ENCODE results near the gene MCHR1. TPM values are rescaled to one million over a fixed set of nuclear protein-coding genes. Genes with fewer than 3 reads are reported as not detected.
"Not testable (repeated sequence)": the region's sequence is repeated elsewhere in the genome, so short reads cannot be mapped to it uniquely, and the experiment has no call there.

The MCHR1 gene
- total and polyA plus RNA-seq, 4 experiments from 2014 or later, result not detected

GRCh38 chr22:40668611-40669411, 10.5 kb upstream of the MCHR1 start:
- Histone ChIP-seq H3K9me3 (ENCODE audit: control insufficient read depth in 1 of 2, low read length in 2 of 2) (no peaks in the 10 kb centered on the region), H3K4me1 (ENCODE audit: insufficient read depth, low read length) (no peaks in the 10 kb centered on the region), H3K27ac (ENCODE audit: low read depth, low read length) (no peak overlapping the region), H3K36me3 (ENCODE audit: insufficient read depth, low read length) (no peaks in the 10 kb centered on the region), H3K4me3 (ENCODE audit: low read length in 2 of 2) (no peak overlapping the region), H3K27me3 (ENCODE audit: insufficient read depth, low read length) (no peaks in the 10 kb centered on the region)
- no peaks in the 10 kb centered on the region for H3K27me3 Mint-ChIP-seq
- ChIA-PET POLR2A (ENCODE audit: partially characterized antibody) (no interaction called here), CTCF (ENCODE audit: partially characterized antibody) (interaction anchor here (2.6 kb wide), 1 partner anchor 15 kb away, joined by 8 read pairs; no protein-coding TSS in a partner anchor)
- no peaks in the 10 kb centered on the region for H3K9me3 Mint-ChIP-seq
- peak overlapping the region in 2 of 7 donors; percentile 54 to 74 for H3K27ac Mint-ChIP-seq
- H3K4me1 Mint-ChIP-seq, result peaks cover 4 to 12% (median 9%) of the 10 kb centered on the region in 4 donors
- DNase-seq, result no peak
- H3K36me3 Mint-ChIP-seq, result no peaks in the 10 kb centered on the region
- peak overlapping the region in 1 of 8 donors; percentile 33 for H3K4me3 Mint-ChIP-seq
- intact Hi-C loops (cut with micrococcal nuclease), result no loop called here

DNA sequence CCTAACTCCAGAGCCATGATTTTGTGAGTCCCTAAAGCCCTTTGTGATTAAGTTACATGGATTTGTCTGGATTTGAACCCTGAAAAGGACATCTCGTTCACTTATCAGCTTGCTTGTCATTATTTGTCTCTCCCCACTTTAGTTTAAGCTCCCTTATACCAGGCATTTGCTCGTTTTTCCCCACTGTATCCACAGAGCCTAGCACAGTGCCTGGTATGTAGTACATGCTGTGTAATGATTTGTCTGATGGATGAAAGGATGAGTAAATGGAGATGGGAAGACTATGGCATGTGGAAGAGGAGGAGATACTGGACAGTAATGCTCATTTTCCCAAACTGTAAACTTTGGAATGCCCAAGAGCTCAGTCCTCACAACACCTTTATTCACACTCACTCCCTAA, 9.2 kb upstream of the MCHR1 start:
- CTCF ChIA-PET (ENCODE audit: partially characterized antibody), result interaction anchor here (1.0 to 2.6 kb wide), 2 partner anchors 13 to 24 kb away, joined by 3 to 8 read pairs; no protein-coding TSS in a partner anchor
- no peaks in the 10 kb centered on the region for H3K36me3 Mint-ChIP-seq

GRCh38 chr22:40671369-40671768, 7.9 kb upstream of the MCHR1 start:
- CTCF ChIA-PET (ENCODE audit: partially characterized antibody), result interaction anchor here (0.8 to 1.4 kb wide), 2 partner anchors 12 to 20 kb away, joined by 3 to 6 read pairs; no protein-coding TSS in a partner anchor
- no peaks in the 10 kb centered on the region for H3K36me3 ChIP-seq (ENCODE audit: insufficient read depth, low read length)
- no peaks in the 10 kb centered on the region for H3K9me3 ChIP-seq (ENCODE audit: control insufficient read depth in 1 of 2, low read length in 2 of 2)

More for the DNA sequence above, 9.2 kb upstream of the MCHR1 start:
- Histone ChIP-seq H3K36me3 (ENCODE audit: insufficient read depth, low read length) (no peaks in the 10 kb centered on the region), H3K4me1 (ENCODE audit: insufficient read depth, low read length) (no peaks in the 10 kb centered on the region), H3K27ac (ENCODE audit: low read depth, low read length) (no peak overlapping the region), H3K4me3 (ENCODE audit: low read length in 2 of 2) (no peak overlapping the region), H3K9me3 (ENCODE audit: control insufficient read depth in 1 of 2, low read length in 2 of 2) (no peaks in the 10 kb centered on the region), H3K27me3 (ENCODE audit: insufficient read depth, low read length) (no peaks in the 10 kb centered on the region)
- Mint-ChIP-seq H3K4me1 (peaks cover 4 to 11% (median 9%) of the 10 kb centered on the region in 4 donors), H3K4me3 (no peak overlapping the region), H3K27ac (peak overlapping the region in 1 of 7 donors; percentile 2), H3K9me3 (no peaks in the 10 kb centered on the region), H3K27me3 (no peaks in the 10 kb centered on the region)
- POLR2A ChIA-PET (ENCODE audit: partially characterized antibody), result interaction anchor here (0.9 kb wide), 1 partner anchor 18 kb away, joined by 3 read pairs; no protein-coding TSS in a partner anchor
- no peak for DNase-seq
- intact Hi-C loops (cut with micrococcal nuclease), result no loop called here

GRCh38 chr22:40671796-40672360, 7.4 kb upstream of the MCHR1 start:
- CTCF ChIA-PET (ENCODE audit: partially characterized antibody), result interaction anchor here (0.8 to 1.4 kb wide), 2 partner anchors 11 to 19 kb away, joined by 3 to 6 read pairs; no protein-coding TSS in a partner anchor
- H3K27ac Mint-ChIP-seq, result peak overlapping the region in 1 of 7 donors; percentile 77
- H3K27me3 ChIP-seq (ENCODE audit: insufficient read depth, low read length), result no peaks in the 10 kb centered on the region
- no peak overlapping the region for H3K4me3 ChIP-seq (ENCODE audit: low read length in 2 of 2)
- peaks cover 4 to 11% (median 9%) of the 10 kb centered on the region in 4 donors for H3K4me1 Mint-ChIP-seq
- intact Hi-C loops (cut with micrococcal nuclease), result no loop called here
- DNase-seq, result no peak
- H3K4me3 Mint-ChIP-seq, result no peak overlapping the region
- no peaks in the 10 kb centered on the region for H3K9me3 Mint-ChIP-seq
- no peaks in the 10 kb centered on the region for H3K9me3 ChIP-seq (ENCODE audit: control insufficient read depth in 1 of 2, low read length in 2 of 2)
- no peaks in the 10 kb centered on the region for H3K36me3 Mint-ChIP-seq
- no peaks in the 10 kb centered on the region for H3K27me3 Mint-ChIP-seq
- H3K4me1 ChIP-seq (ENCODE audit: insufficient read depth, low read length), result no peaks in the 10 kb centered on the region
- no peaks in the 10 kb centered on the region for H3K36me3 ChIP-seq (ENCODE audit: insufficient read depth, low read length)
- no peak overlapping the region for H3K27ac ChIP-seq (ENCODE audit: low read depth, low read length)
- POLR2A ChIA-PET (ENCODE audit: partially characterized antibody), result no interaction called here

More at GRCh38 chr22:40671369-40671768, 7.9 kb upstream of the MCHR1 start:
- intact Hi-C loops (cut with micrococcal nuclease), result no loop called here
- Histone ChIP-seq H3K27ac (ENCODE audit: low read depth, low read length) (no peak overlapping the region), H3K27me3 (ENCODE audit: insufficient read depth, low read length) (no peaks in the 10 kb centered on the region), H3K4me3 (ENCODE audit: low read length in 2 of 2) (no peak overlapping the region), H3K4me1 (ENCODE audit: insufficient read depth, low read length) (no peaks in the 10 kb centered on the region)
- Mint-ChIP-seq H3K4me3 (no peak overlapping the region), H3K27ac (no peak overlapping the region), H3K27me3 (no peaks in the 10 kb centered on the region), H3K4me1 (peaks cover 4 to 11% (median 9%) of the 10 kb centered on the region in 4 donors), H3K9me3 (no peaks in the 10 kb centered on the region), H3K36me3 (no peaks in the 10 kb centered on the region)
- POLR2A ChIA-PET (ENCODE audit: partially characterized antibody), result interaction anchor here (0.6 kb wide), 1 partner anchor 262 kb away, joined by 3 read pairs; no protein-coding TSS in a partner anchor
- DNase-seq, result no peak

DNA sequence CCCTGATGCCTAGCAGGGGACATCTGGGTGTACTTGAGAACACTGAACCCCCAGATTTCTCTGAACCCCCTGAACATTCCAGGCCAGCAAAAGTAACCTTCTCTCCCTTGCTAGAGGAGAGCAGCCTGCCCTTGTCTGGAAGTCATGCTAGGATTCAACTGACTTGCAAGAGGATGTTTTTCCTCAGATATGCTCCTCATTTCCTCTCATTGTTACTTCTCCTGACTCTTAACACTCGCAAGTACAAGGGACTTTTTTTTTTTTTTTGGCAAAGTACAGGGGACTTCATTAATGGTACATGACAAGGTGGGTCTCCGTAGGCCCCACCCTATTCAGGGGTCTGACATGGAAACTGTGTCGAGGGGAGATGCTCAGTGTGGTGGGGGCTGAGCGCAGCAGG, 6.3 kb upstream of the MCHR1 start:
- Mint-ChIP-seq H3K4me1 (peaks cover 4 to 11% (median 8%) of the 10 kb centered on the region in 4 donors), H3K27me3 (no peaks in the 10 kb centered on the region)
- intact Hi-C loops (cut with micrococcal nuclease), result no loop called here

GRCh38 chr22:40674274-40674673, 5.0 kb upstream of the MCHR1 start:
- POLR2A ChIA-PET (ENCODE audit: partially characterized antibody), result no interaction called here
- H3K36me3 Mint-ChIP-seq, result no peaks in the 10 kb centered on the region

More for the DNA sequence above, 6.3 kb upstream of the MCHR1 start:
- Histone ChIP-seq H3K27ac (ENCODE audit: low read depth, low read length) (no peak overlapping the region), H3K4me3 (ENCODE audit: low read length in 2 of 2) (no peak overlapping the region), H3K4me1 (ENCODE audit: insufficient read depth, low read length) (no peaks in the 10 kb centered on the region), H3K36me3 (ENCODE audit: insufficient read depth, low read length) (no peaks in the 10 kb centered on the region), H3K27me3 (ENCODE audit: insufficient read depth, low read length) (no peaks in the 10 kb centered on the region), H3K9me3 (ENCODE audit: control insufficient read depth in 1 of 2, low read length in 2 of 2) (no peaks in the 10 kb centered on the region)
- DNase-seq, result no peak
- H3K27ac Mint-ChIP-seq, result peak overlapping the region in 1 of 7 donors; percentile 3
- H3K9me3 Mint-ChIP-seq, result no peaks in the 10 kb centered on the region
- no peaks in the 10 kb centered on the region for H3K36me3 Mint-ChIP-seq
- POLR2A ChIA-PET (ENCODE audit: partially characterized antibody), result no interaction called here
- H3K4me3 Mint-ChIP-seq, result no peak overlapping the region
- CTCF ChIA-PET (ENCODE audit: partially characterized antibody), result interaction anchor here (1.4 kb wide), 1 partner anchor 10 kb away, joined by 6 read pairs; no protein-coding TSS in a partner anchor

GRCh38 chr22:40676166-40676565, 3.1 kb upstream of the MCHR1 start:
- peak overlapping the region in 1 of 7 donors; percentile 23 for H3K27ac Mint-ChIP-seq
- not testable (repeated sequence) for H3K4me3 Mint-ChIP-seq

More at GRCh38 chr22:40674274-40674673, 5.0 kb upstream of the MCHR1 start:
- H3K27ac ChIP-seq (ENCODE audit: low read depth, low read length), result no peak overlapping the region
- H3K4me1 ChIP-seq (ENCODE audit: insufficient read depth, low read length), result no peaks in the 10 kb centered on the region
- intact Hi-C loops (cut with micrococcal nuclease), result no loop called here
- H3K27me3 Mint-ChIP-seq, result peaks cover 0 to 2% of the 10 kb centered on the region in 2 donors
- peaks cover 0 to 4% (median 2%) of the 10 kb centered on the region in 4 donors for H3K4me1 Mint-ChIP-seq
- H3K4me3 ChIP-seq (ENCODE audit: low read length in 2 of 2), result no peak overlapping the region
- H3K27me3 ChIP-seq (ENCODE audit: insufficient read depth, low read length), result peaks cover 6% of the 10 kb centered on the region
- H3K9me3 Mint-ChIP-seq, result no peaks in the 10 kb centered on the region
- H3K27ac Mint-ChIP-seq, result no peak overlapping the region
- DNase-seq, result no peak
- H3K9me3 ChIP-seq (ENCODE audit: control insufficient read depth in 1 of 2, low read length in 2 of 2), result no peaks in the 10 kb centered on the region
- H3K4me3 Mint-ChIP-seq, result no peak overlapping the region
- no peaks in the 10 kb centered on the region for H3K36me3 ChIP-seq (ENCODE audit: insufficient read depth, low read length)
- CTCF ChIA-PET (ENCODE audit: partially characterized antibody), result interaction anchor here (1.4 kb wide), 1 partner anchor 9 kb away, joined by 7 read pairs; no protein-coding TSS in a partner anchor

More at GRCh38 chr22:40676166-40676565, 3.1 kb upstream of the MCHR1 start:
- DNase-seq; H3K36me3 ChIP-seq (ENCODE audit: insufficient read depth, low read length); CTCF ChIA-PET (ENCODE audit: partially characterized antibody); H3K36me3 Mint-ChIP-seq; H3K27ac ChIP-seq (ENCODE audit: low read depth, low read length); H3K9me3 Mint-ChIP-seq; intact Hi-C loops (cut with micrococcal nuclease); H3K4me3 ChIP-seq (ENCODE audit: low read length in 2 of 2); H3K27me3 Mint-ChIP-seq; H3K4me1 ChIP-seq (ENCODE audit: insufficient read depth, low read length); H3K27me3 ChIP-seq (ENCODE audit: insufficient read depth, low read length); H3K4me1 Mint-ChIP-seq; H3K9me3 ChIP-seq (ENCODE audit: control insufficient read depth in 1 of 2, low read length in 2 of 2): not testable (repeated sequence)
- POLR2A ChIA-PET (ENCODE audit: partially characterized antibody), result interaction anchor here (0.6 kb wide), 1 partner anchor 231 kb away, joined by 4 read pairs; no protein-coding TSS in a partner anchor

All from CD4-positive, alpha-beta memory T cell (primary cell).